GM12801 (cell line): ENCODE measurements around the gene UVSSA.

Source experiments
- TF ChIP-seq, protein P1 (sequence below): IDR thresholded peaks from one replicate; pipeline ENCODE4 v1.5.1; 2011; ENCODE audit warnings: control low read depth; ENCODE audit not compliant: insufficient read length; ENCODE audit errors: extremely low read depth

The UVSSA gene

DNA sequence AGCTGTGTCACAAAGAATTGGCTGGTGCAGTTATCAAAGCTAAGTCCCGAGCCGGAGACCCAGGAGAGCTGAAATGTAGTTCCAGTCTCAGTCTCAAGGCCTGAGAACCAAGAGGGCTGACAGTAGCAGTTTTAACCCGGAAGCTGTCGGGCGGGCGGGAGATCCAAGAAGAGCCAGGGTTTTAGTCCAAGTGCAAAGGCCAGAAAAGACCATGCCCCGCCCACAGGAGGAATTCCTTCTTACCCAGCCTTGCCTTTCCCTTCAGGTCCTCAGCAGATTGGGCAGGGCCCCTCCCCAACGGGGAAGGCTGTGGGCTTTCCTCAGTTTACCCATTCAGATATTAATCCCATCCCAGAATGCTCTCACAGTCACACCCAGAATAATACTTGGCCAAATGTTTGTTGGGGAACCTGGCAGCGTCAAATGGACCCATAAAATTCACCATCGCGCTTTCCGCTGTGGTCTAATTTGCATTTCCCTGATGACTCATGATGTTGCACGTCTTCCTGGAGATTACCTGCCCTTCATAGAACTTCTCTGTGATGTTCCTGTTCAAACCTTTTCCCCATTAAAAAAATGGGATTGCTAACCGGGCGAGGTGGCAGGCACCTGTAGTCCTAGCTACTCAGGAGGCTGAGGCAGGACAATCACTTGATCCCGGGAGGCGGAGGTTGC lies 41.1 kb upstream of the UVSSA start:
- TF ChIP-seq, protein P1, sequence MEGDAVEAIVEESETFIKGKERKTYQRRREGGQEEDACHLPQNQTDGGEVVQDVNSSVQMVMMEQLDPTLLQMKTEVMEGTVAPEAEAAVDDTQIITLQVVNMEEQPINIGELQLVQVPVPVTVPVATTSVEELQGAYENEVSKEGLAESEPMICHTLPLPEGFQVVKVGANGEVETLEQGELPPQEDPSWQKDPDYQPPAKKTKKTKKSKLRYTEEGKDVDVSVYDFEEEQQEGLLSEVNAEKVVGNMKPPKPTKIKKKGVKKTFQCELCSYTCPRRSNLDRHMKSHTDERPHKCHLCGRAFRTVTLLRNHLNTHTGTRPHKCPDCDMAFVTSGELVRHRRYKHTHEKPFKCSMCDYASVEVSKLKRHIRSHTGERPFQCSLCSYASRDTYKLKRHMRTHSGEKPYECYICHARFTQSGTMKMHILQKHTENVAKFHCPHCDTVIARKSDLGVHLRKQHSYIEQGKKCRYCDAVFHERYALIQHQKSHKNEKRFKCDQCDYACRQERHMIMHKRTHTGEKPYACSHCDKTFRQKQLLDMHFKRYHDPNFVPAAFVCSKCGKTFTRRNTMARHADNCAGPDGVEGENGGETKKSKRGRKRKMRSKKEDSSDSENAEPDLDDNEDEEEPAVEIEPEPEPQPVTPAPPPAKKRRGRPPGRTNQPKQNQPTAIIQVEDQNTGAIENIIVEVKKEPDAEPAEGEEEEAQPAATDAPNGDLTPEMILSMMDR: no peak

DNA sequence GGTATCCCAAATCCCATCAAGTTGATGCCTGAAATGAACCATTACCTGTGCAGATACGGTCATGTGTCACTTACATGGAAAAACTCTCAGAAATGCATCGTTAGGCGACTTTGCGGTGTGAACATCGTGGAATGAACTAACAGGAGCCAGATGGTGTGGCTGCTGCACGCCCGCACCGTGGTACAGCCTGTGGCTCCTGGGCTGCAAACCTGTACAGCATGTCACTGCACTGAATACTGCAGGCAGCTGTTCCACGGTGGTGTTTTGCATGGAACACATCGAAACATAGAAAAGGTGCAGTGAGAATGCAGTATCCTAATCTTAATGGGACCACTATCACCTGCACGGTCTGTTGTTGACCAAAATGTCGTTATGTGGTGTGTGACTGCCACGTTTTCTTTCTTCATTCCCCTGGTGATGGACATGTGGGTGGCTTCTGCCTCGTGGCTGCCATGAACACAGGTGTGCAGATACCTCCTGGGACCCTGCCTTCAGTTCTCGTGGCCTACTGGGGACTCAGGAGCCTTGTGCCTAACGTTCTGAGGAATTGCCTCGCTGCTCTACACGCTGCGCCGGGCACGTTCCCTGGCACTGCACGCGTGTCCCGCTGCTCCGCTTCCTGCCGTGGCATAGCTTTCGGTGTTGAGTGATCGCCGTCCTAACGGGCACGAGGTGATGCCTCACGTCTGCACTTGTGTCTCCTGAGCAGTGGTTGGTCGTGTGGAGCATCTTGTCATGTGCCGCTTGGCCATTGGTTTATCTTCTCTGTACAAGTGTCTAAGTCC lies 38.9 kb upstream of the UVSSA start:
- TF ChIP-seq, protein P1: no peak

DNA sequence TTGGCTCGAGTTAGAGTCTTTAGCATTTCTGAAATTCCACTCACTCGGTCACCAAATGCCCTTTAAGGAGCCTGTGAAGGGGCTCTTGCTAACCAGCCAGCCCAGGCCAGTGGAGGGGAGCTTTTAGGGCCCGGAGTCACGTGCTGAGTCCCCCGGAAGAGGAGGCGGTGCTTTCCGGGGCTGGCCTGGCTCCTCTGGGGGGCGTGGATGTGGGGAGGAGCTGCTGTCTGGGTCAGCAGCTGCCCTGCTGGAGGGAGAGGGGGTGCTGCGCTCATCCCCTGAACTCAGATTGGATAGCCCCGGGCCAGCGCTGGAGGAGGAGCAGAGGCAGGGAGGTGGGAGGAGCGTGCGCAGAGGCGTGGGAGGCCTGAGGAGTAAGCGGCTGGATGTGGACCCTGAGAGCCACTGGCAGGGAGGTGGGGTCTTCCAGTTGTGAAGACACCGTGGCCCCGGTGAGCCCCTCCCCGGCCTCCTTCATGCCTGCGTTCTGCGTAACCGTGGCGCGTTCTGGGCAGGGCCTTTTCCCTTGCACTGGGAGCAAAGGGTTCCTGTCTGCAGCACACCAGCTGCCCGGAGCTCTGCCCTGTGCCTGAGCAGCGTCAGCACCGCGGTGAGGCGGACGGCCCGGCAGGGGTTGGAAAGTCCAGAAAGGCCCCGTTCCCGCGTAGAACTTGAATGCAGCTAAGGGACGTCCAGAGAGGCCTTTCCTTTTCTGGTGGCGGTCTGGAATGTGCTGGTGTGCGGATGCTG lies 37.6 kb upstream of the UVSSA start:
- TF ChIP-seq, protein P1: no peak

DNA sequence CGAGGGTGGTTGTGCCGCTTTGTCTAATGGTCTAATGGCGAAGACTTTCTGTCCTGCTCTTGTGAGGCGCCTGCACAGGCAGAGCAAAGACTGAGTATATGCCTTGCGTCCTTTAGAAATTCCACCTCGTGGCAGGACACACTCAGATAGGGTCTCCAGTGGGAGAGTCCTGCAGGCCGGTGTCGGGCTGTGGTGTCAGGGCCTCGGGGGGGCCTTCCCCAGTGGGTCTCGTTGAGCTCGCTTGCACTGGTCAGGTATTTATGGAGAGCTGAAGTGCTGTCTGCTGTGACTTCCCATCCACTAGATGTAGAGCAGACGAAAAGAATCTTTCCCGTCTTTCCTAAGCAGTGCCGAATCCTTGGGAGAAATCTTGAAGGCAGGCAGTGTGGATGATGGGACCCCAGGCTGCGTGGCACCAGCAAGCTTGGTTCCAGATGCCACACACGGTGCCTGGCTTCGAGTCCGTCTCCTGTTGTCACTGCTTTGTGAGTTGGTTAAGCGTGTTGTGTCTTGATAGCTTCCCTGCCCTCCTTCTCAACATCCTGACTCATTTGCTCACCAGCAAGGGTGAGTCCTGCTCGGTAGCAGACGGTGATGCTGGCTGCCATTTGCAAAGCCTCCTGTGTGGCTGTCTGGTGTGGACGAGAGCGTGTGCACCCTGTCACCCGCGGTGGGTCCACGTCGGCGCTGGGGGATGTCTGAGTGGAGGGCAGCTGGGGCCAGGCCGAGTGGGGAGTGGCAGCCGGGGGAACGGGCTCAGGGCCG lies 36.8 kb upstream of the UVSSA start:
- TF ChIP-seq, protein P1: no peak

DNA sequence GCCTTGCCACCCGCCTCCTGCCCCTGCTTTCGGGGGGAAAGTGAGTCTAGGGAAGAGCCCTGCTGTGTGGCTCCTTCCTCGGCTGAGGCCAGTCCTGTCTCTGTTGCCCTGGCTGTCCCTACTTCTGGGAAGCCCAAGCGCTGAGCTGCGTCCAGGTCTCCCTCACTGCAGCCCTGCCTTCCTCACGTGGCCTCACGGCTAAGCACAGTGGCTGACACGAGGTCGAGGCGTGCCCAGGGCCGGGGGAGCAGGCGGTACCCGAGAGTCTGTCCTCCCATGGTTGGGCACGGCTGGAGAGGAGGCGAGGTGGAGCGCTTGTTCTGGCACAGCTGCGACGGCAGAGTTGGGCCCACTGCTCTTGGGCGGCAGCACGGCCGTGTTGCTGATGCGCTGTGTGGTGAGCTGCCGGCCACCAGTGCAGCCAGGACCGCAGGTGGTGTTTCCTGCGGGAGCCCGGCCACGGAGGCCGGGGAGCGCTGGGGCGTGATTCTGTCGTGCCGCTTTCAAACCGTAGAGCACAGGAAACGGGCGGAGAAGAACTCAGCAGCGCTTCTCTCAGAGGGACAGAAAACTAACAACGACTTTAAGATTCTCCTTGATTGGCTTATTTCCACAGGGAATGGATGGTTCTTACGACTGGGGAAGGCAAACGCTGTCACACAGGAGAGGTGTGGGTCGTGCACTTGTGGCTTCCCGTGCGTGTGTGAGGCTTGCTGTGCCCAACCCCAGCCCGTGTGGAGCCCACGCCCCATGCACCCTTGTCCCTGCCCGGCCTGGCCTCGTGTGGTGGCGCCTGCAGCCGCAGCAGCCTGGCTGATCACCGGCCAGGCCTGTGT lies 36.0 kb upstream of the UVSSA start:
- TF ChIP-seq, protein P1: no peak

DNA sequence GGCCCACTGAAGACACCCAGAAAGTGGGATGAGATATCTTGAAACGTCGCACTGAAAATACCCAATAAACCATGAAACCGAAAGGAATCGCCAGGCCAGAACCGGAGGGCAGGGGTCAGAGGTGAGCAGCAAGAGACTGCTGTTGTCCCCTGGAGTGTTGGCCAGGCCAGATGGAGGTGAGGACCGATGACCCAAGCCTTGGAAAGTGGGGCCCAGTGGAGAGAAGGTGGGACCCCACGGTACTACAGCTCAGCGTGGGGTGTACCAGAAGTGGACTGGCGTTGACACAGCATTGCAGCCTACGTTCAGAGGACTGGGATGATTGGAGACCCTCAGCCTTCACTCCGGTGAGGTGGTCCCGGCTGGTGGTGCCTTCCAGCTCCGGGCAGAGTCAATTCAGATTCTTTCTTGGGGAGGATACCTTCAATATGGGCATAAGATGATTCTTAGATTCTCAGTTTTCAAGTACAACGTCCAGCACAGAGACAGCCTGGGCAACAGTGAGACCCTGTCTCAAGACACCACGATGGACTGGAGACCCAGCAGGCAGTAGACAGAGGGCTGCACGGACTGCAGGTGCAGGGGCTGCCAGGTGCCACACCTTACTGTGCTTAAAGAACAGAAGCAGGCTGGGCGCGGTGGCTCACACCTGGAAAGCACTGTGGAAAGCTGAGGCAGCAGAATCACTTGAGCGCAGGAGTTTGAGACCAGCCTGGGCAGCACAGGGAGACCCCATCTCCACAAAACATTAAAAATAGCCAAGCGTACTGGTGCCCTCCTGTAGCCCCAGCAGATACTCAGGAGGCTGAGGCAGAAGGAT lies 34.0 kb upstream of the UVSSA start:
- TF ChIP-seq, protein P1: no peak
